Epithelial cell of proximal tubule (primary cell): ENCODE data around the gene RHOD. TPM values are rescaled to one million over a fixed set of nuclear protein-coding genes. Genes with fewer than 3 reads are reported as not detected.

Experiments
- DNase-seq: peaks from one replicate; pipeline ENCODE4 v3.0.0-alpha.2; 2011; ENCODE audit warnings: low read depth
- H3K4me3 ChIP-seq: 2 replicates; pipeline ENCODE4 v1.5.1; 2011; ENCODE audit warnings: low read depth, mild to moderate bottlenecking, low read length
- total RNA-seq: library from RNA; depleted of rRNA; stranded (reverse); fragments of >200 nt; gene quantifications from 2 replicates; pipeline ENCODE4 v1.2.3, GENCODE V29; 2015
- TF ChIP-seq, protein P1 (sequence below): conservative IDR thresholded peaks from 2 replicates; pipeline ENCODE4 v1.5.1; 2012; ENCODE audit warnings: low read depth, mild to moderate bottlenecking, low read length

Gene RHOD
- total RNA-seq, 1 donor from 2014 or later: 51.4 TPM

- no peak for DNase-seq
- H3K4me3 ChIP-seq: no peak overlapping the region
- TF ChIP-seq, protein P1, sequence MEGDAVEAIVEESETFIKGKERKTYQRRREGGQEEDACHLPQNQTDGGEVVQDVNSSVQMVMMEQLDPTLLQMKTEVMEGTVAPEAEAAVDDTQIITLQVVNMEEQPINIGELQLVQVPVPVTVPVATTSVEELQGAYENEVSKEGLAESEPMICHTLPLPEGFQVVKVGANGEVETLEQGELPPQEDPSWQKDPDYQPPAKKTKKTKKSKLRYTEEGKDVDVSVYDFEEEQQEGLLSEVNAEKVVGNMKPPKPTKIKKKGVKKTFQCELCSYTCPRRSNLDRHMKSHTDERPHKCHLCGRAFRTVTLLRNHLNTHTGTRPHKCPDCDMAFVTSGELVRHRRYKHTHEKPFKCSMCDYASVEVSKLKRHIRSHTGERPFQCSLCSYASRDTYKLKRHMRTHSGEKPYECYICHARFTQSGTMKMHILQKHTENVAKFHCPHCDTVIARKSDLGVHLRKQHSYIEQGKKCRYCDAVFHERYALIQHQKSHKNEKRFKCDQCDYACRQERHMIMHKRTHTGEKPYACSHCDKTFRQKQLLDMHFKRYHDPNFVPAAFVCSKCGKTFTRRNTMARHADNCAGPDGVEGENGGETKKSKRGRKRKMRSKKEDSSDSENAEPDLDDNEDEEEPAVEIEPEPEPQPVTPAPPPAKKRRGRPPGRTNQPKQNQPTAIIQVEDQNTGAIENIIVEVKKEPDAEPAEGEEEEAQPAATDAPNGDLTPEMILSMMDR: no peak
Measured at GRCh38 chr11:67051945-67052488, 4.6 kb upstream of the RHOD start.

- no peak for DNase-seq
- TF ChIP-seq, protein P1: no peak
- H3K4me3 ChIP-seq: no peak overlapping the region
Measured at GRCh38 chr11:67052891-67053290, 3.8 kb upstream of the RHOD start.

GRCh38 chr11:67053896-67054329 lies 2.7 kb upstream of the RHOD start:
- H3K4me3 ChIP-seq: no peak overlapping the region
- DNase-seq: no peak
- TF ChIP-seq, protein P1: peak; percentile 88

- no peak for DNase-seq
- no peak overlapping the region for H3K4me3 ChIP-seq
- TF ChIP-seq, protein P1: no peak
Measured at GRCh38 chr11:67054346-67054835, 2.3 kb upstream of the RHOD start.

DNA sequence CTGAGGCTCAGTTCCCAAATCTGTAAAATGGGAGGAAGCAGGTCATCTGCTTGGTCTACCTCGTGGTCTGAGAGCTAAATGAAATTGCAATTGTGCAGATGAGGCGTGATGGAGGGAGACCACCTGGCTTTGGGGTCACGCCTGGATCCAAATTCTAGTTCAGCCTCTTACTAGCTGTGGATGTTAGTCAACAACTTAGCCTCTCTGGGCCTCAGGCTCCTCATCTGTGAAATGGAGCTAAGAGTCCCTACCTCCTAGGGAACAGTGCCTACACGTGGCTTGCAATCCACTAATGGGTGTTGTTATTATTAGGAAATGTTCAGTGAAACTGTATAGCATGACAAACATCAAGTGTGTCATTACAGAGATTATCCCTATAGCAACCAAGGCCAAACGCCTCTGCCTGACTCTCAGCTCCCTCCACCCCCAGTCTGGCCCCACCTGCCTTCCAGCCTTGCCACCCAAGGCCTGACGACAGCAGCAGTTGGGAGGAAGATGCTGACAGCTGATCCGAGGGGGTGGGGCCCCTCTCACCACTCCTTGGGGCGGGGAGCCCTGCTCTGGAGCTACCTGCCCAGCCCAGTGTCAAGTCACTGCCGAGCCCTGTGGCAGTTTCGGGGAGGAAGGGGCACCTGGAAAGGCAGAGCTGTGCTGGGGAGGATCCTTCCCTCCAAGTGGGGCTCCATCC lies 1.7 kb upstream of the RHOD start:
- no peak overlapping the region for H3K4me3 ChIP-seq
- TF ChIP-seq, protein P1: no peak
- no peak for DNase-seq

- H3K4me3 ChIP-seq: peak overlapping the region; percentile 73
- no peak for DNase-seq
- TF ChIP-seq, protein P1: no peak
Measured at GRCh38 chr11:67055812-67056211, 835 bp upstream of the RHOD start.
